ENCODE results near the gene ANO7. TPM values are rescaled to one million over a fixed set of nuclear protein-coding genes. Genes with fewer than 3 reads are reported as not detected.

The ANO7 gene
- total RNA-seq, 6 donors from 2014 or later, result 0.30 to 1.3 (median 1.1) TPM

DNA sequence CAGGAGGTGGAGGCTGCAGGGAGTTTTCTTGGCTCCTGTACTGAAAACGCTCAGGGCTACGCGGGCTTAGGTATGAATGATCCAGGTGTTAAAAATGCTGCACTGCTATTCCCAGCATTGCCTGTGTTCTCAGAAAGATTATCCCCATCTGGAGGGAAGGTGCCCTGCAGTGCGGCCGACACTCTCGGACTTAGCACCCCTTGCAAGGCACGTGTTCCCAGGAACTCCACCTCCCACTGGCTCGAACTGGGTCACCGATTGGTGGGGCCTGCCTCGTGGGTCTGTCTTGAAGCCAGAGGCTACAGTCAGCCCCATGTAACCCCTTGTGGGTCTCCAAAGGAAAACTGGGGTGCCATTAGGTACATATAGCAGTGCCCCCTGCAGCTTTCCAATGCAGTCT, 25.7 kb downstream of the ANO7 start:
- H3K9me3 ChIP-seq, result no peaks in the 10 kb centered on the region
- peaks cover 4 to 13% (median 10%) of the 10 kb centered on the region in 4 donors for H3K4me1 ChIP-seq
- no peak for DNase-seq
- H3K27ac ChIP-seq, result no peak overlapping the region
- WGBS, 2 donors, result 73 to 74% methylated on average over 10 of the region's 10 CpGs
- TF ChIP-seq, protein P1, sequence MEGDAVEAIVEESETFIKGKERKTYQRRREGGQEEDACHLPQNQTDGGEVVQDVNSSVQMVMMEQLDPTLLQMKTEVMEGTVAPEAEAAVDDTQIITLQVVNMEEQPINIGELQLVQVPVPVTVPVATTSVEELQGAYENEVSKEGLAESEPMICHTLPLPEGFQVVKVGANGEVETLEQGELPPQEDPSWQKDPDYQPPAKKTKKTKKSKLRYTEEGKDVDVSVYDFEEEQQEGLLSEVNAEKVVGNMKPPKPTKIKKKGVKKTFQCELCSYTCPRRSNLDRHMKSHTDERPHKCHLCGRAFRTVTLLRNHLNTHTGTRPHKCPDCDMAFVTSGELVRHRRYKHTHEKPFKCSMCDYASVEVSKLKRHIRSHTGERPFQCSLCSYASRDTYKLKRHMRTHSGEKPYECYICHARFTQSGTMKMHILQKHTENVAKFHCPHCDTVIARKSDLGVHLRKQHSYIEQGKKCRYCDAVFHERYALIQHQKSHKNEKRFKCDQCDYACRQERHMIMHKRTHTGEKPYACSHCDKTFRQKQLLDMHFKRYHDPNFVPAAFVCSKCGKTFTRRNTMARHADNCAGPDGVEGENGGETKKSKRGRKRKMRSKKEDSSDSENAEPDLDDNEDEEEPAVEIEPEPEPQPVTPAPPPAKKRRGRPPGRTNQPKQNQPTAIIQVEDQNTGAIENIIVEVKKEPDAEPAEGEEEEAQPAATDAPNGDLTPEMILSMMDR (IDR thresholded peaks at IDR 0.05), result no peak
- TF ChIP-seq POLR2AphosphoS5 (IDR thresholded peaks at IDR 0.05) (no peak), EP300 (IDR thresholded peaks at IDR 0.05) (no peak), POLR2A (IDR thresholded peaks at IDR 0.05) (no peak)
- ATAC-seq (ENCODE audit: low FRiP score in 2 of 2), result no peak
- no peaks in the 10 kb centered on the region for H3K27me3 ChIP-seq
- no peaks in the 10 kb centered on the region for H3K36me3 ChIP-seq
- H3K4me3 ChIP-seq, result no peak overlapping the region

DNA sequence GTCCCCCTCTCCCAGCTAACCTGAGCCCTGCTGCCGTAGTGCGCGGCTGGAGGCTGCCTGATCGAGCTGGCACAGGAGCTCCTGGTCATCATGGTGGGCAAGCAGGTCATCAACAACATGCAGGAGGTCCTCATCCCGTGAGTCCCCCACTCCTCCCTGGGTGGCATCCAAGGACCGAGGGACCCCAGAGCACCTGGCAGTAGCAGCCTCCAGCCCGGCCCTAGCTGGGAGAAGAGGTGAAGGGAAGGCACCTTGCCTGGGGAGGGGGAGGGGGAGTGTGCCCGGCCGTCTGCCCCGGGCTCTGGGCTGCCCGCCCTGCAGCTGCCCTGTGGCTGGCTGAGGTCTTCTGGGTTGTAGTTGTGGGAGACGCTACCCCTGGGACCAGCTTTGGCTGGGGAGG, 26.3 kb downstream of the ANO7 start:
- H3K4me1 ChIP-seq, result peaks cover 7 to 13% (median 11%) of the 10 kb centered on the region in 4 donors
- no peaks in the 10 kb centered on the region for H3K9me3 ChIP-seq
- no peak overlapping the region for H3K27ac ChIP-seq
- ATAC-seq (ENCODE audit: low FRiP score in 2 of 2) (no peak), DNase-seq (peak in 1 of 2 donors; percentile 76)
- no peaks in the 10 kb centered on the region for H3K27me3 ChIP-seq
- WGBS, 2 donors, result 86 to 88% methylated on average over 4 to 12 of the region's 12 CpGs
- TF ChIP-seq POLR2A (IDR thresholded peaks at IDR 0.05) (no peak), POLR2AphosphoS5 (IDR thresholded peaks at IDR 0.05) (no peak), EP300 (IDR thresholded peaks at IDR 0.05) (no peak)
- TF ChIP-seq, protein P1 (IDR thresholded peaks at IDR 0.05), result no peak
- no peaks in the 10 kb centered on the region for H3K36me3 ChIP-seq
- no peak overlapping the region for H3K4me3 ChIP-seq

DNA sequence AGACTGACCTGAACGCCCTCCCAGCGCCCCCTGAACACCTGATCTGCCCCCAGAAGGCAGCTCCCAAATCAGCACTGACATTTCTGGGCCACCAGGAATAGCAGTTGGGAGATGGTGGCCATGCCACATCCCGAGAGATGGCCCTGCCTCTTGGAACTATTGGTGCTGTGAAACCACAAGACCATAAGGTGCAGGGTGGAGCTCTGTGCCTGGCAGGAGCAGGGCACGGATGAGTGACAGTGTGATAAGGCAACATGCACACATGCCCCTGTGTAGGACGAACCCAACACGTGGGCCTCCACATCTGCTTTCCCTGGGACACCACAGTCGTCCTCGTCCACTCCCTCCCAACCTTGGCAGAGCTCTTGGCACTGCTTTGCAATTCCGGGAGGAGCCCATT, 26.9 kb downstream of the ANO7 start:
- H3K9me3 ChIP-seq, result no peaks in the 10 kb centered on the region
- 67 to 74% methylated on average over 3 to 8 of the region's 9 CpGs for WGBS, 2 donors
- ATAC-seq (ENCODE audit: low FRiP score in 2 of 2), result no peak

DNA sequence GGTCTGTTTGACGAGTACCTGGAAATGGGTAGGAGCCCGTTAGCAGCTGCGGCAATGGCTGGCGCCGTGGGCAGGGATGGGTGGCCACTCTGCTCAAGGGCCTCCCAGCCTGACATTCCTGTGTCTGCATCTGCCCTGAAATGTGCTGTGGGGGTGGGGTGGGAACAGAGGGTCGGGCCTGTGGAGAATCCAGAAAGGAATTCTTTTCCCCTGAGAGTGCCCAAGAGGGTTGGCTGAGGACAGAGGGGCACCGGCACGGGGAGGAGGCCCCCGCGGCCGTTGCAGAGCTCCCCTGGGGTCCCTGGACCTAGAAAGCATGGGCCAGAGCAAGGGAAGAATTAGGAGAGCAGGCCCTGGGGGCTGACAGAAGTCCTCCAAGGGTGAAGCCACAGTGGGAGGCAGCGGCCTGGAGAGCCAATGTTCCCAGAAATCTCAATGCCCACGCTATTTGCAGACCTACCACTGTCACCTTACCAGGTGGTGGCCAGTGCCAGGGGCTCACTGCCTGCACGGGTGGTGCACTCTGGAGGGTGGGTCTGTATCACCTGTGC, 27.8 kb downstream of the ANO7 start:
- Histone ChIP-seq H3K9me3 (no peaks in the 10 kb centered on the region), H3K4me3 (no peak overlapping the region), H3K27ac (no peak overlapping the region), H3K4me1 (peaks cover 7 to 13% (median 11%) of the 10 kb centered on the region in 4 donors), H3K27me3 (no peaks in the 10 kb centered on the region), H3K36me3 (no peaks in the 10 kb centered on the region)
- DNase-seq (peak in 1 of 2 donors; percentile 77), ATAC-seq (ENCODE audit: low FRiP score in 2 of 2) (peak in 1 of 2 donors; percentile 12)
- 58 to 77% methylated on average over 13 of the region's 14 CpGs for WGBS, 2 donors
- TF ChIP-seq EP300 (IDR thresholded peaks at IDR 0.05) (no peak), POLR2AphosphoS5 (IDR thresholded peaks at IDR 0.05) (no peak), POLR2A (IDR thresholded peaks at IDR 0.05) (no peak)
- TF ChIP-seq, protein P1 (IDR thresholded peaks at IDR 0.05), result no peak

More for the DNA sequence above, 26.9 kb downstream of the ANO7 start:
- DNase-seq, result no peak
- H3K36me3 ChIP-seq, result no peaks in the 10 kb centered on the region
- no peak overlapping the region for H3K4me3 ChIP-seq
- no peak for TF ChIP-seq POLR2AphosphoS5 (IDR thresholded peaks at IDR 0.05)
- TF ChIP-seq, protein P1 (IDR thresholded peaks at IDR 0.05), result no peak
- TF ChIP-seq POLR2A (IDR thresholded peaks at IDR 0.05), result no peak
- TF ChIP-seq EP300 (IDR thresholded peaks at IDR 0.05), result no peak
- no peaks in the 10 kb centered on the region for H3K27me3 ChIP-seq
- peaks cover 7 to 13% (median 11%) of the 10 kb centered on the region in 4 donors for H3K4me1 ChIP-seq
- no peak overlapping the region for H3K27ac ChIP-seq
